H1 (cell line): ENCODE results near the gene PAIP2. TPM values are rescaled to one million over a fixed set of nuclear protein-coding genes. Genes with fewer than 3 reads are reported as not detected.

Source experiments
- CTCF ChIA-PET: fragments of 300-600 bp; sonication (Branson Sonifier 250); formaldehyde crosslinking; loops from one replicate; lab custom pipeline; 2021; ENCODE audit not compliant: partially characterized antibody; lab: Charles Lee
- POLR2A ChIA-PET: fragments of 300-600 bp; sonication (Branson Sonifier 250); formaldehyde crosslinking; loops from one replicate; lab custom pipeline; 2021; ENCODE audit warnings: inconsistent platforms; ENCODE audit not compliant: partially characterized antibody; lab: Charles Lee
- DNase-seq, 2 experiments: peaks; one replicate each; pipeline versions ENCODE4 v3.0.0 to v3.0.0-alpha.2; 2010 to 2022; ENCODE audit warnings: low spot score in 2 of 2, low read depth in 1 of 2, mixed read lengths in 1 of 2
- FAIRE-seq: peaks from 2 replicates; lab custom pipeline; 2011; peaks lifted over from hg19 to GRCh38; lab: Jason Lieb, UNC
- H2AFZ ChIP-seq: 2 replicates; pipeline ENCODE4 v1.8.1; 2012; ENCODE audit warnings: low read length, inconsistent platforms
- H2AK5ac ChIP-seq: 2 replicates; pipeline ENCODE4 v1.6.1; 2013; ENCODE audit warnings: low read depth, low read length
- H2BK120ac ChIP-seq: replicated peaks from 2 replicates; pipeline ENCODE3; 2013; ENCODE audit warnings: low read depth, low read length, inconsistent platforms
- H2BK12ac ChIP-seq: 2 replicates; pipeline ENCODE4 v1.6.1; 2013; ENCODE audit warnings: low read depth, low read length
- H2BK15ac ChIP-seq: 2 replicates; pipeline ENCODE4 v1.6.1; 2013; ENCODE audit warnings: low read length
- H2BK20ac ChIP-seq: 2 replicates; pipeline ENCODE4 v1.6.1; 2013; ENCODE audit warnings: low read length
- H2BK5ac ChIP-seq: 2 replicates; pipeline ENCODE4 v1.6.1; 2013; ENCODE audit warnings: low read depth, low read length
- H3K14ac ChIP-seq: 2 replicates; pipeline ENCODE4 v1.6.1; 2013; ENCODE audit warnings: inconsistent platforms; ENCODE audit not compliant: insufficient read length
- H3K18ac ChIP-seq: 2 replicates; pipeline ENCODE4 v1.6.1; 2013; ENCODE audit warnings: low read length; ENCODE audit errors: extremely low read depth
- H3K23ac ChIP-seq: 2 replicates; pipeline ENCODE4 v1.6.1; 2013; ENCODE audit warnings: inconsistent platforms; ENCODE audit not compliant: insufficient read length
- H3K23me2 ChIP-seq: 2 replicates; pipeline ENCODE4 v1.6.1; 2013; ENCODE audit warnings: low read depth, low read length
- H3K27ac ChIP-seq: 2 replicates; pipeline ENCODE4 v1.6.1; 2011; ENCODE audit warnings: low read depth, low read length, inconsistent platforms
- H3K27me3 ChIP-seq, 4 experiments: replicated peaks in 1 of 4; 1 replicate in 1 of 4; 2 replicates in 3 of 4; pipeline versions ENCODE4 v1.6.1 to v1.8.1; 2011 to 2013; ENCODE audit warnings: low read length in 3 of 4, mild to moderate bottlenecking in 3 of 4, inconsistent platforms in 2 of 4, mixed read lengths in 2 of 4, moderate library complexity in 1 of 4; ENCODE audit not compliant: control insufficient read depth in 3 of 4, insufficient read depth in 3 of 4; ENCODE audit errors: extremely low read depth in 1 of 4
- H3K36me3 ChIP-seq, 4 experiments: 2 replicates each; pipeline versions ENCODE4 v1.6.1 to v1.8.1; 2011 to 2013; ENCODE audit warnings: mild to moderate bottlenecking in 4 of 4, low read length in 3 of 4, moderate library complexity in 2 of 4, control low read depth in 1 of 4, inconsistent platforms in 1 of 4; ENCODE audit not compliant: insufficient read depth in 4 of 4, control insufficient read depth in 2 of 4
- H3K4ac ChIP-seq: replicated peaks from 2 replicates; pipeline ENCODE3; 2013; ENCODE audit warnings: low read length, low read depth, mixed read lengths, inconsistent platforms; ENCODE audit not compliant: insufficient read length
- H3K4me1 ChIP-seq, 4 experiments: replicated peaks in 1 of 4; 1 replicate in 1 of 4; 2 replicates in 3 of 4; pipeline versions ENCODE4 v1.6.1 to v1.8.1; 2011 to 2013; ENCODE audit warnings: low read length in 3 of 4, inconsistent platforms in 2 of 4, mixed read lengths in 1 of 4; ENCODE audit not compliant: insufficient read depth in 4 of 4, control insufficient read depth in 3 of 4
- H3K4me2 ChIP-seq, 2 experiments: 2 replicates each; pipeline versions ENCODE4 v1.6.1 to v1.8.1; 2011 to 2013; ENCODE audit warnings: low read depth in 2 of 2, low read length in 2 of 2, control low read depth in 1 of 2, inconsistent platforms in 1 of 2, mild to moderate bottlenecking in 1 of 2; ENCODE audit not compliant: insufficient read depth in 1 of 2
- H3K4me3 ChIP-seq, 4 experiments: fragments of 200-600, 300-600 bp in 1 of 4; sonication (generic), shearing (Covaris generic), sonication (Bioruptor Twin) in 1 of 4; 2 replicates each; pipeline versions ENCODE4 v1.5.1 to v1.8.1; 2011 to 2016; ENCODE audit warnings: low read length in 4 of 4, low read depth in 3 of 4, control low read depth in 2 of 4, inconsistent platforms in 2 of 4, mild to moderate bottlenecking in 2 of 4, mixed read lengths in 1 of 4, moderate library complexity in 1 of 4; ENCODE audit not compliant: insufficient read depth in 2 of 4; ENCODE audit errors: extremely low read depth in 1 of 4
- H3K56ac ChIP-seq: replicated peaks from 2 replicates; pipeline ENCODE3; 2013; ENCODE audit warnings: low read depth, mild to moderate bottlenecking, mixed read lengths, low read length, inconsistent platforms; ENCODE audit not compliant: insufficient read length
- H3K79me1 ChIP-seq: 2 replicates; pipeline ENCODE4 v1.6.1; 2013; ENCODE audit warnings: low read depth, low read length, control low read depth
- H3K79me2 ChIP-seq, 2 experiments: 2 replicates each; pipeline versions ENCODE4 v1.6.1 to v1.8.1; 2012 to 2013; ENCODE audit warnings: low read length in 2 of 2, mild to moderate bottlenecking in 2 of 2, inconsistent platforms in 1 of 2; ENCODE audit not compliant: insufficient read depth in 2 of 2, control insufficient read depth in 1 of 2
- H3K9ac ChIP-seq, 4 experiments: replicated peaks in 1 of 4; 1 replicate in 1 of 4; 2 replicates in 3 of 4; pipeline versions ENCODE4 v1.6.1 to v1.8.1; 2011 to 2013; ENCODE audit warnings: low read depth in 3 of 4, low read length in 3 of 4, control low read depth in 2 of 4, mild to moderate bottlenecking in 2 of 4, moderate library complexity in 2 of 4, inconsistent platforms in 1 of 4; ENCODE audit errors: extremely low read depth in 1 of 4
- H3K9me3 ChIP-seq, 2 experiments: 2 replicates each; pipeline versions ENCODE4 v1.6.1 to v1.8.1; 2012 to 2013; ENCODE audit warnings: mild to moderate bottlenecking in 2 of 2, moderate library complexity in 2 of 2, control low read depth in 1 of 2, inconsistent platforms in 1 of 2, low read depth in 1 of 2, low read length in 1 of 2, mixed read lengths in 1 of 2; ENCODE audit not compliant: insufficient read depth in 2 of 2
- H4K20me1 ChIP-seq, 2 experiments: replicated peaks in 1 of 2; 2 replicates each; pipeline versions ENCODE3 to v1.8.1; 2011 to 2013; ENCODE audit warnings: inconsistent platforms in 2 of 2, low read length in 2 of 2, mild to moderate bottlenecking in 1 of 2; ENCODE audit not compliant: insufficient read depth in 2 of 2, control insufficient read depth in 1 of 2
- H4K5ac ChIP-seq: 2 replicates; pipeline ENCODE4 v1.6.1; 2013; ENCODE audit warnings: low read length, low read depth, mixed read lengths, inconsistent platforms; ENCODE audit not compliant: insufficient read length
- H4K8ac ChIP-seq: 2 replicates; pipeline ENCODE4 v1.8.0; 2013; ENCODE audit warnings: mild to moderate bottlenecking, moderate library complexity, low read length, inconsistent platforms; ENCODE audit not compliant: insufficient read depth; ENCODE audit errors: extremely low read depth
- H4K91ac ChIP-seq: replicated peaks from 2 replicates; pipeline ENCODE3; 2013; ENCODE audit warnings: low read length, mixed read lengths, inconsistent platforms; ENCODE audit not compliant: insufficient read length
- EP300 ChIP-seq, 2 experiments: IDR thresholded peaks; 1 replicate in 1 of 2; 2 replicates in 1 of 2; pipeline ENCODE4 v1.6.1; 2011 to 2012; ENCODE audit warnings: low read depth in 2 of 2, low read length in 2 of 2, mild to moderate bottlenecking in 2 of 2, borderline replicate concordance in 1 of 2, inconsistent platforms in 1 of 2, moderate library complexity in 1 of 2
- KDM5A ChIP-seq: fragments of 200-600 bp; IDR thresholded peaks from 2 replicates; pipeline ENCODE4 v1.7.1; 2012; ENCODE audit warnings: mild to moderate bottlenecking, low read length, inconsistent platforms, mixed read lengths
- RAD21 ChIP-seq, 2 experiments: IDR thresholded peaks in 1 of 2; conservative IDR thresholded peaks in 1 of 2; 2 replicates each; pipeline ENCODE4 v1.6.1; 2011; ENCODE audit warnings: low read depth in 2 of 2, low read length in 2 of 2, improper control_type of control experiment in 1 of 2, inconsistent platforms in 1 of 2, mild to moderate bottlenecking in 1 of 2, moderate library complexity in 1 of 2
- RNF2 ChIP-seq: fragments of 200-900, 300-1000 bp; sonication (generic); IDR thresholded peaks from 2 replicates; pipeline ENCODE4 v1.7.1; 2016; ENCODE audit warnings: borderline replicate concordance, low read depth, mild to moderate bottlenecking, antibody characterized with exemption, low read length; ENCODE audit not compliant: poor library complexity, severe bottlenecking; ENCODE audit errors: missing control alignments
- SP1 ChIP-seq: IDR thresholded peaks from 2 replicates; pipeline ENCODE4 v1.6.1; 2011; ENCODE audit warnings: low read depth, low read length
- WGBS, 2 experiments: shearing (Covaris generic) in 1 of 2; methylation state at CpG; one replicate each; pipeline versions ENCODE4 v1.1.6 to v1.1.7; 2013 to 2015; ENCODE audit warnings: low lambda C conversion rate in 2 of 2, mixed read lengths in 2 of 2, inconsistent platforms in 1 of 2, low coverage in 1 of 2, missing lambda C conversion rate in 1 of 2; ENCODE audit not compliant: insufficient replicate concordance in 2 of 2, insufficient coverage in 1 of 2, insufficient read length in 1 of 2; ENCODE audit errors: extremely low coverage in 1 of 2, missing lambda C conversion rate in 1 of 2; 5-methylcytosine and 5-hydroxymethylcytosine counted together
- polyA plus RNA-seq, 7 experiments: library from polyadenylated mRNA; depleted of rRNA in 3 of 7; stranded (reverse) in 5 of 7; unstranded in 2 of 7; fragments of >200 nt in 5 of 7; fragments of 200-250 nt in 2 of 7; gene quantifications; 1 replicate in 5 of 7; 2 replicates in 1 of 7; 4 replicates in 1 of 7; pipeline versions ENCODE4 v1.2.1 to v1.2.3, GENCODE V29; 2011 to 2013; ENCODE audit warnings: missing spikeins in 2 of 7, mixed read lengths in 2 of 7
- total RNA-seq: library from RNA; stranded (reverse); fragmentation: NEBNext Ultra II Directional; extraction: Animal tissue kit (Norgen Biotek cat#: 25700); gene quantifications from 2 replicates; pipeline ENCODE4 v1.2.1, GENCODE V29; 2021
- TF ChIP-seq, protein P1 (sequence below): IDR thresholded peaks from 2 replicates; pipeline ENCODE4 v1.6.1; 2012; ENCODE audit warnings: low read length, inconsistent platforms
- TF ChIP-seq, protein P2 (sequence below): IDR thresholded peaks from 2 replicates; pipeline ENCODE4 v1.6.1; 2011; ENCODE audit warnings: low read depth, mild to moderate bottlenecking, low read length; ENCODE audit not compliant: insufficient read depth

Gene PAIP2
- total and polyA plus RNA-seq, 2 of the 8 experiments (the other 6 are each of a cell fraction or from before 2014, with no cell fraction given), result 87.6 to 162 TPM

DNA sequence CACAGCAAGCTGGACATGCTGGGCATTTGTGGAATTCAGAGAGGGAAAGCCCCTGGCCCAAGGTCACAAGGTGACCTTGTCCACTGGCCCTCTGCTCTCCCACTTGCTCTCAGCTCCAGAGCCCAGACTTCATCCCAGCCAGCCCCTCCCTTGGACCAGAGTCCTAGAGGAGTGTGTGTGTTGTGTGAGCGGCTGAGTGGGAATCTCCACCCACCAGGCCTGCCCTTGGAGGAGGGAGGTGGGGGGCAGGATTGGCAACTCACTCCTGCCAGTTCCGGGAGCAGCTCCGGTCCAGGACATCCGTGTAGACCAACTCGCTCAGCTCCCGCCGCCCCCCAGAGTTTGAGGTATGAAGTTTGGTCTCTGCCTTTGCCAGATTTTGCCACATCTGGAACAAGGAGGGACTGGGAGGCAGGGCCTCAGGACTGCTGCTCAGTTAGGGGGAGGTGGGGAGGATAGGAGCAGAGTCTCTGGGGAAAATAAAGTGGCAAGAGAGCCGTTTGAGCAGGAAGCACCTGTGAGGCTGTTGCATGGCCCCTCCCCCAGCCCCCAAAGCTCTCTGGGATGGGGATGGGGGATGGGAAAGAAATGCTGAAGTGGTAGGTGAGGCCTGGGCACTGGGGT, 46.7 kb downstream of the PAIP2 start:
- Histone ChIP-seq H2BK5ac (peak overlapping the region; percentile 85; the same call in 1 of the 2 replicates), H3K23ac (no peak overlapping the region), H4K8ac (0 out of 2 replicates have a peak overlapping the region, but pooled peaks have one; percentile 64), H3K9me3 (no peaks in the 10 kb centered on the region), H3K56ac (no peak overlapping the region), H3K4me1 (peaks cover 3 to 21% (median 12%) of the 10 kb centered on the region in 4 experiments), H3K36me3 (no peaks in the 10 kb centered on the region), H2BK120ac (peak overlapping the region; percentile 20), H3K79me1 (no peaks in the 10 kb centered on the region; the same call in 1 of the 2 replicates), H2BK12ac (peak overlapping the region; percentile 92; the same call in 1 of the 2 replicates), H4K91ac (peak overlapping the region; percentile 48), H3K18ac (peak overlapping the region; percentile 68), H4K5ac (peak overlapping the region; percentile 37), H3K4ac (no peak overlapping the region), H3K27me3 (peaks cover 2 to 9% (median 7%) of the 10 kb centered on the region in 4 experiments; a peak in 6 of 7 replicates), H2AFZ (no peak overlapping the region), H3K4me2 (peak overlapping the region; percentile 48 to 55), H3K14ac (no peak overlapping the region), H2BK15ac (peak overlapping the region; percentile 95; the same call in 1 of the 2 replicates), H4K20me1 (no peaks in the 10 kb centered on the region), H2AK5ac (peak overlapping the region; percentile 58; the same call in 1 of the 2 replicates), H3K9ac (peak overlapping the region in 2 of 4 experiments; percentile 9 to 37; a peak in 2 of 7 replicates), H3K79me2 (no peaks in the 10 kb centered on the region), H2BK20ac (peak overlapping the region; percentile 66; the same call in 1 of the 2 replicates), H3K23me2 (peaks cover 11% of the 10 kb centered on the region; the same call in 1 of the 2 replicates), H3K4me3 (peak overlapping the region in 2 of 4 experiments; percentile 5 to 27; a peak in 1 of 8 replicates), H3K27ac (0 out of 2 replicates have a peak overlapping the region, but pooled peaks have one; percentile 29)
- 67% methylated on average over 8 of the region's 8 CpGs; no CpG with 5 or more reads in 1 of the 2 experiments for WGBS, 2 experiments
- DNase-seq (no peak), FAIRE-seq (no peak)
- ChIA-PET POLR2A (interaction anchor here (0.6 to 3.6 kb wide), 16 partner anchors 9 to 109 kb away, joined by 3 to 16 read pairs (median 4); partner anchors contain the start of genes MATR3, PAIP2 and SPATA24), CTCF (interaction anchor here (0.8 to 2.7 kb wide), 6 partner anchors 10 to 35 kb away, joined by 3 to 15 read pairs (median 4); no protein-coding TSS in a partner anchor)
- TF ChIP-seq, protein P1, sequence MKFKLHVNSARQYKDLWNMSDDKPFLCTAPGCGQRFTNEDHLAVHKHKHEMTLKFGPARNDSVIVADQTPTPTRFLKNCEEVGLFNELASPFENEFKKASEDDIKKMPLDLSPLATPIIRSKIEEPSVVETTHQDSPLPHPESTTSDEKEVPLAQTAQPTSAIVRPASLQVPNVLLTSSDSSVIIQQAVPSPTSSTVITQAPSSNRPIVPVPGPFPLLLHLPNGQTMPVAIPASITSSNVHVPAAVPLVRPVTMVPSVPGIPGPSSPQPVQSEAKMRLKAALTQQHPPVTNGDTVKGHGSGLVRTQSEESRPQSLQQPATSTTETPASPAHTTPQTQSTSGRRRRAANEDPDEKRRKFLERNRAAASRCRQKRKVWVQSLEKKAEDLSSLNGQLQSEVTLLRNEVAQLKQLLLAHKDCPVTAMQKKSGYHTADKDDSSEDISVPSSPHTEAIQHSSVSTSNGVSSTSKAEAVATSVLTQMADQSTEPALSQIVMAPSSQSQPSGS, result no peak
- no peak for TF ChIP-seq KDM5A
- TF ChIP-seq, protein P2, sequence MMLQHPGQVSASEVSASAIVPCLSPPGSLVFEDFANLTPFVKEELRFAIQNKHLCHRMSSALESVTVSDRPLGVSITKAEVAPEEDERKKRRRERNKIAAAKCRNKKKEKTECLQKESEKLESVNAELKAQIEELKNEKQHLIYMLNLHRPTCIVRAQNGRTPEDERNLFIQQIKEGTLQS, result no peak
- TF ChIP-seq RAD21 (IDR thresholded peaks at IDR 0.05 in 1 of 2, conservative IDR thresholded peaks at IDR 0.05 in 1 of 2; ENCODE audit: low read depth in 2 of 2, low read length in 2 of 2), result no peak; a peak in 1 of 4 replicates
- TF ChIP-seq RNF2, result no peak
- TF ChIP-seq EP300 (IDR thresholded peaks at IDR 0.05; ENCODE audit: borderline replicate concordance in 1 of 2, low read depth in 2 of 2, low read length in 2 of 2), result peak in 1 of 2 experiments; percentile 30; a peak in 1 of 3 replicates
- 0 out of 2 replicates have a peak, but pooled peaks have one; percentile 19 for TF ChIP-seq SP1
